Peyer's patch (tissue), 4 donors: Measurements from ENCODE around the gene ATP2A2. TPM values are rescaled to one million over a fixed set of nuclear protein-coding genes. Genes with fewer than 3 reads are reported as not detected.

Experiments used
- DNase-seq, 3 donors: peaks; one replicate each; pipeline ENCODE4 v3.0.0-alpha.2; 2017 to 2019
- H3K27ac ChIP-seq, 4 donors: fragments of 200-600 bp; sonication (generic); one replicate each; pipeline ENCODE4 v1.5.1; 2016 to 2019
- H3K27me3 ChIP-seq, 2 donors: fragments of 200-600 bp; sonication (generic); one replicate each; pipeline ENCODE4 v1.5.1; 2019
- H3K36me3 ChIP-seq, 3 donors: fragments of 200-600 bp; sonication (generic); one replicate each; pipeline ENCODE4 v1.5.1; 2016 to 2019
- H3K4me1 ChIP-seq, 4 donors: fragments of 200-600 bp; sonication (generic); one replicate each; pipeline ENCODE4 v1.5.1; 2016 to 2019
- H3K4me3 ChIP-seq, 4 donors: fragments of 200-600 bp; sonication (generic); 1 replicate in 3 of 4; 2 replicates in 1 of 4; pipeline ENCODE4 v1.5.1; 2016 to 2019; ENCODE audit warnings: mild to moderate bottlenecking in 1 of 4
- H3K9me3 ChIP-seq, 4 donors: fragments of 200-600 bp; sonication (generic); one replicate each; pipeline ENCODE4 v1.5.1; 2016 to 2019; ENCODE audit warnings: mild to moderate bottlenecking in 1 of 4
- CTCF ChIP-seq, 6 experiments: fragments of 450-650 bp in 4 of 6; fragments of 200-600 bp in 2 of 6; sonication (generic) in 1 of 6; IDR thresholded peaks; one replicate each; pipeline ENCODE4 v1.5.1; 2017 to 2019; ENCODE audit warnings: antibody characterized with exemption in 6 of 6, mild to moderate bottlenecking in 3 of 6, moderate library complexity in 1 of 6
- POLR2A ChIP-seq, 2 donors: fragments of 450-650 bp; IDR thresholded peaks; one replicate each; pipeline ENCODE4 v1.5.1; 2017; ENCODE audit warnings: antibody characterized with exemption in 2 of 2, mild to moderate bottlenecking in 2 of 2, moderate library complexity in 2 of 2
- total RNA-seq, 4 donors: library from RNA; depleted of rRNA; stranded (reverse); fragments of >200 nt; gene quantifications; one replicate each; pipeline ENCODE4 v1.1.0, GENCODE V29; 2016

The ATP2A2 gene
- total RNA-seq, 4 donors from 2014 or later, result 102 to 239 (median 208) TPM

- Histone ChIP-seq H3K9me3 (no peaks in the 10 kb centered on the region), H3K36me3 (no peaks in the 10 kb centered on the region), H3K27ac (peak overlapping the region in 3 of 4 donors; percentile 82 to 94 (median 88)), H3K4me1 (peaks cover 0 to 46% (median 9%) of the 10 kb centered on the region in 4 donors), H3K4me3 (peak overlapping the region in 2 of 4 donors; percentile 16 to 41), H3K27me3 (no peaks in the 10 kb centered on the region)
- TF ChIP-seq POLR2A (IDR thresholded peaks at IDR 0.05) (no peak), CTCF (IDR thresholded peaks at IDR 0.05) (no peak)
- DNase-seq, result no peak
Measured at GRCh38 chr12:110248096-110248447, 33.0 kb upstream of the ATP2A2 start.

GRCh38 chr12:110249105-110249504 lies 31.9 kb upstream of the ATP2A2 start:
- no peak for DNase-seq
- H3K27me3 ChIP-seq, result no peaks in the 10 kb centered on the region
- peak overlapping the region in 3 of 4 donors; percentile 82 to 94 (median 88) for H3K27ac ChIP-seq
- no peak for TF ChIP-seq CTCF (IDR thresholded peaks at IDR 0.05)
- no peak for TF ChIP-seq POLR2A (IDR thresholded peaks at IDR 0.05)
- H3K36me3 ChIP-seq, result no peaks in the 10 kb centered on the region
- H3K4me1 ChIP-seq, result peaks cover 0 to 55% (median 9%) of the 10 kb centered on the region in 4 donors
- no peak overlapping the region for H3K4me3 ChIP-seq
- no peaks in the 10 kb centered on the region for H3K9me3 ChIP-seq

- Histone ChIP-seq H3K27me3 (no peaks in the 10 kb centered on the region), H3K27ac (peak overlapping the region in 3 of 4 donors; percentile 82 to 94 (median 88)), H3K4me3 (peak overlapping the region in 2 of 4 donors; percentile 4 to 16), H3K9me3 (no peaks in the 10 kb centered on the region), H3K4me1 (peaks cover 0 to 55% (median 9%) of the 10 kb centered on the region in 4 donors), H3K36me3 (no peaks in the 10 kb centered on the region)
- peak in 2 of 3 donors; percentile 77 to 80 for DNase-seq
- TF ChIP-seq CTCF (IDR thresholded peaks at IDR 0.05) (peak in 1 of 6 experiments; percentile 12), POLR2A (IDR thresholded peaks at IDR 0.05) (peak; percentile 74 to 94)
Measured at GRCh38 chr12:110249716-110250225, 31.3 kb upstream of the ATP2A2 start.

GRCh38 chr12:110251381-110251780 lies 29.7 kb upstream of the ATP2A2 start:
- Histone ChIP-seq H3K36me3 (no peaks in the 10 kb centered on the region), H3K27me3 (no peaks in the 10 kb centered on the region), H3K27ac (no peak overlapping the region), H3K4me3 (no peak overlapping the region), H3K4me1 (peaks cover 0 to 43% (median 7%) of the 10 kb centered on the region in 4 donors), H3K9me3 (no peaks in the 10 kb centered on the region)
- no peak for TF ChIP-seq POLR2A (IDR thresholded peaks at IDR 0.05)
- no peak for TF ChIP-seq CTCF (IDR thresholded peaks at IDR 0.05)
- no peak for DNase-seq

- Histone ChIP-seq H3K27ac (peak overlapping the region in 3 of 4 donors; percentile 6 to 34 (median 17)), H3K4me1 (peaks cover 0 to 44% (median 5%) of the 10 kb centered on the region in 4 donors), H3K9me3 (no peaks in the 10 kb centered on the region), H3K36me3 (no peaks in the 10 kb centered on the region), H3K27me3 (no peaks in the 10 kb centered on the region), H3K4me3 (no peak overlapping the region)
- DNase-seq, result no peak
- TF ChIP-seq POLR2A (IDR thresholded peaks at IDR 0.05) (no peak), CTCF (IDR thresholded peaks at IDR 0.05) (no peak)
Measured at GRCh38 chr12:110252716-110253115, 28.3 kb upstream of the ATP2A2 start.
